Bronchial epithelial cell (primary cell): ENCODE results near the gene GLP2R. TPM values are rescaled to one million over a fixed set of nuclear protein-coding genes. Genes with fewer than 3 reads are reported as not detected.

ENCODE experiments used
- DNase-seq: peaks from one replicate; pipeline ENCODE4 v3.0.0-alpha.2; 2010; ENCODE audit warnings: low read depth
- FAIRE-seq: peaks from 2 replicates; lab custom pipeline; 2011; peaks lifted over from hg19 to GRCh38; lab: Jason Lieb, UNC
- H3K27me3 ChIP-seq: 2 replicates; pipeline ENCODE4 v1.5.1; 2011; ENCODE audit warnings: low read length; ENCODE audit not compliant: control insufficient read depth, insufficient read depth
- H3K36me3 ChIP-seq: 2 replicates; pipeline ENCODE4 v1.5.1; 2011; ENCODE audit warnings: low read length; ENCODE audit not compliant: control insufficient read depth, insufficient read depth
- H3K4me3 ChIP-seq: 2 replicates; pipeline ENCODE4 v1.5.1; 2011; ENCODE audit warnings: mild to moderate bottlenecking, low read depth, low read length, control low read depth
- total RNA-seq: library from RNA; depleted of rRNA; stranded (reverse); fragments of >200 nt; gene quantifications from 2 replicates; pipeline ENCODE4 v1.2.1, GENCODE V29; 2014
- TF ChIP-seq, protein P1 (sequence below): IDR thresholded peaks from 2 replicates; pipeline ENCODE4 v1.5.1; 2011; ENCODE audit warnings: mild to moderate bottlenecking, moderate library complexity, low read length, control low read depth, inconsistent platforms; ENCODE audit not compliant: insufficient read depth, severe bottlenecking

The GLP2R gene
- total RNA-seq, 1 donor from 2014 or later: under 0.01 TPM

DNA sequence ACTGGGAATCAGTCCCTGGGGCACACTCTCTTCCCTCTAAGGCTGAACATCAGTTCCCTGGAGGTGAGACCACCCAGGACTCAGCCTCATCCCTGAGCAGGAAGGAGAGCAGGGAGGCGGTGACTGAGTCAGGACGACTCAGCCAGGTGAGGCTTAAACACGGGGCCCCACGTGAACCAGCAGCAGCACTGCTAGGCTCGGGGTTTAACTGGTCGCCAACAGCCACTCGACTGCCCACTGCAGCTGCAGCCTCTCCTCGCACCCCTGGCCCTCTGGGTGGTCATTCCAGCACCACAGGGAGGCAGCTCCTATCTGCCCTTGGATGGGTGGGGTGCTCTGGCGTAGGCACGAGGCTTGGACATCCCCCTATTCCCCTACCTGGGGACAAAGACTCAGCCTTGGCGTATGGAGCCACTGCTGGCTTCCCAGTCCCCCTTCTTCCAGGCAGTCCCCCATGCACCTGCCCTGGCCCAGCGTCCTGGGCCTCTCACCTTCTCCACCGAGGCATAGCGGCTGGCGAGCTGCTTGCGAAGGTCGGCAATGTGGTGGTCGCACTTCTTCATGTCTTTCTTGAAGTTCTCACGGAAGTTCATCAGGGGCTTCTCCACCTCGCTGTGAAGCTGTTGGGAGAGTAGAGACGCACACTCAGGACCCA is 100.6 kb downstream of the GLP2R start:
- DNase-seq (peak; percentile 15), FAIRE-seq (no peak)

GRCh38 chr17:9928601-9929333 is 103.0 kb downstream of the GLP2R start:
- H3K4me3 ChIP-seq: no peak overlapping the region
- no peaks in the 10 kb centered on the region for H3K27me3 ChIP-seq
- no peaks in the 10 kb centered on the region for H3K36me3 ChIP-seq
- DNase-seq: peak; percentile 56
- TF ChIP-seq, protein P1, sequence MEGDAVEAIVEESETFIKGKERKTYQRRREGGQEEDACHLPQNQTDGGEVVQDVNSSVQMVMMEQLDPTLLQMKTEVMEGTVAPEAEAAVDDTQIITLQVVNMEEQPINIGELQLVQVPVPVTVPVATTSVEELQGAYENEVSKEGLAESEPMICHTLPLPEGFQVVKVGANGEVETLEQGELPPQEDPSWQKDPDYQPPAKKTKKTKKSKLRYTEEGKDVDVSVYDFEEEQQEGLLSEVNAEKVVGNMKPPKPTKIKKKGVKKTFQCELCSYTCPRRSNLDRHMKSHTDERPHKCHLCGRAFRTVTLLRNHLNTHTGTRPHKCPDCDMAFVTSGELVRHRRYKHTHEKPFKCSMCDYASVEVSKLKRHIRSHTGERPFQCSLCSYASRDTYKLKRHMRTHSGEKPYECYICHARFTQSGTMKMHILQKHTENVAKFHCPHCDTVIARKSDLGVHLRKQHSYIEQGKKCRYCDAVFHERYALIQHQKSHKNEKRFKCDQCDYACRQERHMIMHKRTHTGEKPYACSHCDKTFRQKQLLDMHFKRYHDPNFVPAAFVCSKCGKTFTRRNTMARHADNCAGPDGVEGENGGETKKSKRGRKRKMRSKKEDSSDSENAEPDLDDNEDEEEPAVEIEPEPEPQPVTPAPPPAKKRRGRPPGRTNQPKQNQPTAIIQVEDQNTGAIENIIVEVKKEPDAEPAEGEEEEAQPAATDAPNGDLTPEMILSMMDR: peak; percentile 29
- no peak for FAIRE-seq

More for the DNA sequence above, 100.6 kb downstream of the GLP2R start:
- TF ChIP-seq, protein P1: no peak
- no peaks in the 10 kb centered on the region for H3K36me3 ChIP-seq
- H3K4me3 ChIP-seq: no peak overlapping the region
- H3K27me3 ChIP-seq: no peaks in the 10 kb centered on the region

GRCh38 chr17:9929871-9930270 is 104.1 kb downstream of the GLP2R start:
- Histone ChIP-seq H3K4me3 (no peak overlapping the region), H3K36me3 (no peaks in the 10 kb centered on the region), H3K27me3 (no peaks in the 10 kb centered on the region)
- TF ChIP-seq, protein P1: no peak
- DNase-seq (no peak), FAIRE-seq (no peak)

- DNase-seq: no peak
- TF ChIP-seq, protein P1: no peak
- H3K4me3 ChIP-seq: no peak overlapping the region
- FAIRE-seq: no peak
- H3K36me3 ChIP-seq: no peaks in the 10 kb centered on the region
- no peaks in the 10 kb centered on the region for H3K27me3 ChIP-seq
Observed at GRCh38 chr17:9931144-9931741, 105.5 kb downstream of the GLP2R start.

DNA sequence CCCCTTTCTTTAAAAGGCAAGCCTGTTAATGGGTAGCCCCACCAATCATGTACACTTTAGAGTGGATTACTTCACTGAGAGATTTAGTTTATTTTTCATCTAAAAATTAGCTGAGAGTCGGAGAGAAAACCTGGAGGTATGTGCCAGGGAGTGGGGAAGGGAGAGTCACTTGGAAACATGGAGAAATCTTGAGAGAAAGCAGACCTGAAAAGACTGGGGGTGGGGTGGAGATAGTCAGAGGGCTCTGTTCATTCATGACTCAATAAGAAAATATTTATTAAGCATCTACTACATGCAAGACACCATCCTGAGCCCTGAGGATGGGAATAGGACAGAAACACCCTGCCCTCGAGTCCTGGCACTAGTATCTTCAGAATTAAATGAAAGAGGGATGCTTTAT is 106.8 kb downstream of the GLP2R start:
- Histone ChIP-seq H3K27me3 (no peaks in the 10 kb centered on the region), H3K36me3 (no peaks in the 10 kb centered on the region), H3K4me3 (no peak overlapping the region)
- TF ChIP-seq, protein P1: no peak
- FAIRE-seq (no peak), DNase-seq (no peak)
